Measurements from ENCODE around the gene C1RL. TPM values are rescaled to one million over a fixed set of nuclear protein-coding genes. Genes with fewer than 3 reads are reported as not detected.

Gene C1RL
- total RNA-seq, 1 experiment from 2014 or later, result 8.9 TPM

GRCh38 chr12:7067096-7067495 is 41.9 kb downstream of the C1RL start:
- Histone ChIP-seq H3K4me3 (ENCODE audit: low read length) (no peak overlapping the region), H3K4me1 (ENCODE audit: insufficient read depth, low read length) (no peaks in the 10 kb centered on the region), H3K9ac (ENCODE audit: low read length) (no peak overlapping the region), H2AFZ (ENCODE audit: low read length) (no peak overlapping the region), H3K27me3 (ENCODE audit: low read length) (peaks cover 20% of the 10 kb centered on the region; the same call in 1 of the 2 replicates), H3K4me2 (ENCODE audit: low read length) (no peak overlapping the region), H3K79me2 (ENCODE audit: low read length) (no peaks in the 10 kb centered on the region), H3F3A (ENCODE audit: low read length, unreplicated experiment) (no peaks in the 10 kb centered on the region), H3K9me3 (ENCODE audit: low read length) (no peaks in the 10 kb centered on the region), H4K20me1 (ENCODE audit: low read length) (no peaks in the 10 kb centered on the region), H3K27ac (ENCODE audit: low read length) (no peak overlapping the region), H3K9me2 (replicated peaks; ENCODE audit: low read length) (no peaks in the 10 kb centered on the region), H3K36me3 (ENCODE audit: low read depth, low read length) (no peaks in the 10 kb centered on the region)
- TF ChIP-seq EZH2 (IDR thresholded peaks at IDR 0.05; ENCODE audit: low read length, unreplicated experiment) (no peak), EZH2phosphoT487 (IDR thresholded peaks at IDR 0.05; ENCODE audit: borderline replicate concordance, low read length) (no peak)
- TF ChIP-seq, protein P1, sequence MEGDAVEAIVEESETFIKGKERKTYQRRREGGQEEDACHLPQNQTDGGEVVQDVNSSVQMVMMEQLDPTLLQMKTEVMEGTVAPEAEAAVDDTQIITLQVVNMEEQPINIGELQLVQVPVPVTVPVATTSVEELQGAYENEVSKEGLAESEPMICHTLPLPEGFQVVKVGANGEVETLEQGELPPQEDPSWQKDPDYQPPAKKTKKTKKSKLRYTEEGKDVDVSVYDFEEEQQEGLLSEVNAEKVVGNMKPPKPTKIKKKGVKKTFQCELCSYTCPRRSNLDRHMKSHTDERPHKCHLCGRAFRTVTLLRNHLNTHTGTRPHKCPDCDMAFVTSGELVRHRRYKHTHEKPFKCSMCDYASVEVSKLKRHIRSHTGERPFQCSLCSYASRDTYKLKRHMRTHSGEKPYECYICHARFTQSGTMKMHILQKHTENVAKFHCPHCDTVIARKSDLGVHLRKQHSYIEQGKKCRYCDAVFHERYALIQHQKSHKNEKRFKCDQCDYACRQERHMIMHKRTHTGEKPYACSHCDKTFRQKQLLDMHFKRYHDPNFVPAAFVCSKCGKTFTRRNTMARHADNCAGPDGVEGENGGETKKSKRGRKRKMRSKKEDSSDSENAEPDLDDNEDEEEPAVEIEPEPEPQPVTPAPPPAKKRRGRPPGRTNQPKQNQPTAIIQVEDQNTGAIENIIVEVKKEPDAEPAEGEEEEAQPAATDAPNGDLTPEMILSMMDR (conservative IDR thresholded peaks at IDR 0.05; ENCODE audit: low read depth, low read length), result no peak
- ChIA-PET POLR2A (ENCODE audit: unreplicated experiment) (no interaction called here), CTCF (no interaction called here)
- intact Hi-C loops (cut with micrococcal nuclease), result no loop called here
- no TSS peak for BruUV-seq (replicated peaks)
- ATAC-seq, result no peak
- no peak for DNase-seq

DNA sequence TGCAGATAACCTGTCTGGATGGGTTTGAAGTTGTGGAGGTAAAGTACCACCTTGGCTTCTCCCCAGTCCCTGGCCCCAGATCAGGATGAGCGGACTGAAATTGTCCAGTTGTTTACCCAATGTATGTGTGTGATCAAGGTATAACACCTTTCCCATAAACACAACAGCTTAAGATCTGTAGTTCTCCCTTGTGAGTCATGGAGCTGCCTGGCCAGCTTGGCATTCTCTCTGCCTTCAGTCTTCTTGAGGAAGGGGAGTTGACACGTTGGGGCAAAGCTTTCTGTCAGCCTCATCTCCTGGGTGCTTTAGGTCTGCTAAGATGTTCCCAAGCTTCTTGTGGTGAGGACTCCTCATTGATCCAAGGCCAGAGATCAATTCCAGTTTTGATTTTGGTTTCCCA is 42.4 kb downstream of the C1RL start:
- Histone ChIP-seq H3K4me1 (ENCODE audit: insufficient read depth, low read length) (no peaks in the 10 kb centered on the region), H3K4me2 (ENCODE audit: low read length) (no peak overlapping the region), H3K36me3 (ENCODE audit: low read depth, low read length) (no peaks in the 10 kb centered on the region), H3K9ac (ENCODE audit: low read length) (no peak overlapping the region), H3K27me3 (ENCODE audit: low read length) (peaks cover 20% of the 10 kb centered on the region; the same call in 1 of the 2 replicates), H3K9me2 (replicated peaks; ENCODE audit: low read length) (no peaks in the 10 kb centered on the region), H2AFZ (ENCODE audit: low read length) (no peak overlapping the region), H3K27ac (ENCODE audit: low read length) (no peak overlapping the region), H3K79me2 (ENCODE audit: low read length) (no peaks in the 10 kb centered on the region), H3K4me3 (ENCODE audit: low read length) (no peak overlapping the region), H4K20me1 (ENCODE audit: low read length) (no peaks in the 10 kb centered on the region), H3K9me3 (ENCODE audit: low read length) (no peaks in the 10 kb centered on the region), H3F3A (ENCODE audit: low read length, unreplicated experiment) (no peaks in the 10 kb centered on the region)
- CTCF ChIA-PET, result no interaction called here
- TF ChIP-seq EZH2phosphoT487 (IDR thresholded peaks at IDR 0.05; ENCODE audit: borderline replicate concordance, low read length), result no peak
- no peak for TF ChIP-seq EZH2 (IDR thresholded peaks at IDR 0.05; ENCODE audit: low read length, unreplicated experiment)
- TF ChIP-seq, protein P1 (conservative IDR thresholded peaks at IDR 0.05; ENCODE audit: low read depth, low read length), result no peak
- BruUV-seq (replicated peaks), result no TSS peak
- ATAC-seq, result no peak
- DNase-seq, result no peak
- intact Hi-C loops (cut with micrococcal nuclease), result no loop called here
- POLR2A ChIA-PET (ENCODE audit: unreplicated experiment), result no interaction called here

DNA sequence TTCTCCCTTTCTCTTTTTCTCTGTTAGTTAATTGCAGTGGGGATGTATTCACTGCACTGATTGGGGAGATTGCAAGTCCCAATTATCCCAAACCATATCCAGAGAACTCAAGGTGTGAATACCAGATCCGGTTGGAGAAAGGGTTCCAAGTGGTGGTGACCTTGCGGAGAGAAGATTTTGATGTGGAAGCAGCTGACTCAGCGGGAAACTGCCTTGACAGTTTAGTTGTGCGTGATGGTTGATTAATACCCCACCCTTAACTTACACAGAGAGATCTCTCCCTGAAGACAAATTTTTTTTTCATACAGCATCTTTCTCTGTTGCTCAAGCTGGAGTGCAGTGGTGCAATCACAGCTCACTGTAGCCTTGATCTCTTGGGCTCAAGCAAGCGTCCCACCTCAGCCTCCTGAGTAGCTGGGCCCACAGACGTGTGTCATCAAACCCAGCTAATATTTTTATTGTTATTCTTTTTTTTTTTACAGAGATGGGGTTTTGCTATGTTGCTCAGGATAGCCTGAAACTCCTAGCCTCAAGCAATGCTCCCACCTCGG is 43.9 kb downstream of the C1RL start:
- Histone ChIP-seq H3K9ac (ENCODE audit: low read length) (no peak overlapping the region), H4K20me1 (ENCODE audit: low read length) (no peaks in the 10 kb centered on the region), H3K9me2 (replicated peaks; ENCODE audit: low read length) (no peaks in the 10 kb centered on the region), H3F3A (ENCODE audit: low read length, unreplicated experiment) (no peaks in the 10 kb centered on the region), H3K9me3 (ENCODE audit: low read length) (no peaks in the 10 kb centered on the region), H3K36me3 (ENCODE audit: low read depth, low read length) (no peaks in the 10 kb centered on the region), H3K27ac (ENCODE audit: low read length) (no peak overlapping the region), H2AFZ (ENCODE audit: low read length) (no peak overlapping the region), H3K27me3 (ENCODE audit: low read length) (peaks cover 20% of the 10 kb centered on the region; the same call in 1 of the 2 replicates), H3K4me1 (ENCODE audit: insufficient read depth, low read length) (0 out of 2 replicates have a peak, but pooled peaks cover 2% of the 10 kb centered on the region), H3K79me2 (ENCODE audit: low read length) (no peaks in the 10 kb centered on the region), H3K4me3 (ENCODE audit: low read length) (no peak overlapping the region), H3K4me2 (ENCODE audit: low read length) (no peak overlapping the region)
- ATAC-seq (no peak), DNase-seq (no peak)
- TF ChIP-seq EZH2 (IDR thresholded peaks at IDR 0.05; ENCODE audit: low read length, unreplicated experiment) (no peak), EZH2phosphoT487 (IDR thresholded peaks at IDR 0.05; ENCODE audit: borderline replicate concordance, low read length) (no peak)
- TF ChIP-seq, protein P1 (conservative IDR thresholded peaks at IDR 0.05; ENCODE audit: low read depth, low read length), result no peak
- ChIA-PET CTCF (no interaction called here), POLR2A (ENCODE audit: unreplicated experiment) (no interaction called here)
- intact Hi-C loops (cut with micrococcal nuclease), result no loop called here
- no TSS peak for BruUV-seq (replicated peaks)

All from PC-3 (cell line).